GM23248 (cell line): ENCODE results near the gene ARTN. TPM values are rescaled to one million over a fixed set of nuclear protein-coding genes. Genes with fewer than 3 reads are reported as not detected.

Experiments
- DNase-seq: peaks from one replicate; pipeline ENCODE4 v3.0.0-alpha.2; 2015
- H2AFZ ChIP-seq: fragments of 200-600 bp; sonication (generic); 2 replicates; pipeline ENCODE4 v1.6.1; 2016; ENCODE audit warnings: antibody characterized with exemption
- H3F3A ChIP-seq: fragments of 200-600 bp; sonication (generic); 2 replicates; pipeline ENCODE4 v1.6.1; 2016; ENCODE audit warnings: mild to moderate bottlenecking, antibody characterized with exemption, mixed run types; ENCODE audit not compliant: insufficient read depth
- H3K27ac ChIP-seq: fragments of 200-600 bp; sonication (generic); 2 replicates; pipeline ENCODE4 v1.5.1; 2016; ENCODE audit warnings: mild to moderate bottlenecking
- H3K27me3 ChIP-seq: fragments of 200-600 bp; sonication (generic); replicated peaks from 2 replicates; pipeline ENCODE4 v1.6.1; 2016; ENCODE audit warnings: mild to moderate bottlenecking; ENCODE audit not compliant: insufficient read depth
- H3K36me3 ChIP-seq: fragments of 200-600 bp; sonication (generic); 2 replicates; pipeline ENCODE4 v1.6.1; 2016; ENCODE audit warnings: low read depth, mild to moderate bottlenecking
- H3K4me1 ChIP-seq: fragments of 200-600 bp; sonication (generic); 2 replicates; pipeline ENCODE4 v1.6.1; 2016; ENCODE audit warnings: mild to moderate bottlenecking; ENCODE audit not compliant: insufficient read depth
- H3K4me2 ChIP-seq: fragments of 200-600 bp; sonication (generic); one replicate; pipeline ENCODE4 v1.6.1; 2016; ENCODE audit warnings: mild to moderate bottlenecking; ENCODE audit not compliant: unreplicated experiment
- H3K4me3 ChIP-seq: fragments of 200-600 bp; sonication (generic); 2 replicates; pipeline ENCODE4 v1.5.1; 2016; ENCODE audit warnings: mild to moderate bottlenecking
- H3K79me2 ChIP-seq: fragments of 200-600 bp; sonication (generic); 2 replicates; pipeline ENCODE4 v1.6.1; 2016; ENCODE audit warnings: mild to moderate bottlenecking; ENCODE audit not compliant: insufficient read depth
- H3K9ac ChIP-seq: fragments of 200-600 bp; sonication (generic); 2 replicates; pipeline ENCODE4 v1.6.1; 2016; ENCODE audit warnings: mild to moderate bottlenecking
- H3K9me2 ChIP-seq: fragments of 200-600 bp; sonication (generic); 2 replicates; pipeline ENCODE4 v1.6.1; 2016; ENCODE audit warnings: mixed run types, mild to moderate bottlenecking, moderate library complexity; ENCODE audit not compliant: insufficient read depth
- H3K9me3 ChIP-seq: fragments of 200-600 bp; sonication (generic); one replicate; pipeline ENCODE4 v1.6.1; 2017; ENCODE audit warnings: low read depth
- H4K20me1 ChIP-seq: fragments of 200-600 bp; sonication (generic); 2 replicates; pipeline ENCODE4 v1.6.0; 2016; ENCODE audit not compliant: insufficient read depth
- EZH2 ChIP-seq: fragments of 200-600 bp; sonication (generic); IDR thresholded peaks from 2 replicates; pipeline ENCODE4 v1.6.1; 2018; ENCODE audit warnings: antibody characterized with exemption, mild to moderate bottlenecking; ENCODE audit not compliant: insufficient read depth, poor library complexity, severe bottlenecking
- EZH2phosphoT487 ChIP-seq: fragments of 200-600 bp; sonication (generic); IDR thresholded peaks from 2 replicates; pipeline ENCODE4 v1.6.1; 2018; ENCODE audit warnings: antibody characterized with exemption, moderate library complexity, mild to moderate bottlenecking, low read depth; ENCODE audit not compliant: insufficient read depth
- WGBS, 2 experiments: methylation state at CpG; one replicate each; pipeline ENCODE4 v1.1.6; 2015 to 2017; ENCODE audit warnings: low lambda C conversion rate in 2 of 2, low coverage in 1 of 2; ENCODE audit errors: missing lambda C conversion rate in 2 of 2; 5-methylcytosine and 5-hydroxymethylcytosine counted together
- in situ Hi-C: fragments of 300-500 bp; cut with MboI; formaldehyde crosslinking; loops from 2 replicates; pipeline ENCODE4 v1.15.0; 2020
- polyA plus RNA-seq: library from polyadenylated mRNA; unstranded; fragments of >200 nt; fragmentation: Nextera tagmentation; extraction: Ambion mirVana; gene quantifications from 2 replicates; pipeline ENCODE4 v1.2.1, GENCODE V29; 2016
- total RNA-seq: library from RNA; depleted of rRNA; stranded (reverse); fragments of >200 nt; shearing (Covaris generic); gene quantifications from 2 replicates; pipeline ENCODE4 v1.2.3, GENCODE V29; 2014

The ARTN gene
- total and polyA plus RNA-seq, 2 experiments from 2014 or later: 0.11 TPM; not detected in 1

DNA sequence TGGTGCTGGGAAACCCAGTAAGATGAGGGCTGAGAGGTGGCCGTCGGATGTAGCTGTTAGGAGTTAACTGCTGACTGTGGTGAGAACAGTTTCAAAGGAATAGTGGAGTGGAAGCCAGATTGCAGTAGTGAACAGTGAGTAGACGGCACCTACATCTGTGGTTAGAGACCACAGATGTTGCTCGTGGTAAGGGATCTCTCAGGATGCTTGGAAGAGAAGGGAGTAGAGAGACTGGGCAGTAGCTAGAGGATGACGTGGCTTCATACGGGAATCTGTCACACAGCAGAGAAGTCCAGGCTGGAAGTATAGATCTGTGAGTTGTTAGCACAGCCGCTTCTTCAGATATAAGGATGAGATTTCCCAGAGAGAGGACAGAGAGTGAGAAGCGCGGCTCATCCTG lies 7.8 kb upstream of the ARTN start:
- Histone ChIP-seq H3K9me2 (no peaks in the 10 kb centered on the region), H3F3A (peaks cover 24% of the 10 kb centered on the region), H3K36me3 (no peaks in the 10 kb centered on the region), H4K20me1 (no peaks in the 10 kb centered on the region), H3K4me2 (no peak overlapping the region), H2AFZ (no peak overlapping the region), H3K4me1 (peaks cover 32% of the 10 kb centered on the region), H3K27ac (no peak overlapping the region), H3K79me2 (no peaks in the 10 kb centered on the region), H3K4me3 (no peak overlapping the region), H3K9ac (no peak overlapping the region), H3K27me3 (no peaks in the 10 kb centered on the region), H3K9me3 (no peaks in the 10 kb centered on the region)
- 94 to 97% methylated on average over 8 to 9 of the region's 9 CpGs for WGBS, 2 experiments
- TF ChIP-seq EZH2phosphoT487 (no peak), EZH2 (no peak)
- in situ Hi-C loops: loop anchor here (25.0 kb wide), 2 partner anchors 389 to 689 kb away; partner anchors contain the start of gene PTPRF
- no peak for DNase-seq

- Histone ChIP-seq H3K9me3 (no peaks in the 10 kb centered on the region), H3K4me3 (no peak overlapping the region), H3K4me2 (no peak overlapping the region), H3K27me3 (no peaks in the 10 kb centered on the region), H3K27ac (no peak overlapping the region), H3K4me1 (peaks cover 23% of the 10 kb centered on the region), H2AFZ (no peak overlapping the region), H3F3A (peaks cover 6% of the 10 kb centered on the region; the same call in 1 of the 2 replicates), H3K36me3 (no peaks in the 10 kb centered on the region), H3K9me2 (no peaks in the 10 kb centered on the region), H4K20me1 (no peaks in the 10 kb centered on the region), H3K79me2 (no peaks in the 10 kb centered on the region), H3K9ac (no peak overlapping the region)
- no peak for TF ChIP-seq EZH2
- no peak for TF ChIP-seq EZH2phosphoT487
- WGBS, 2 experiments: 97 to 98% methylated on average over 10 of the region's 10 CpGs
- in situ Hi-C loops: loop anchor here (5.0 to 25.0 kb wide), 3 partner anchors 168 to 693 kb away; partner anchors contain the start of gene PTPRF
- peak; percentile 13 for DNase-seq
These were observed 3.2 kb upstream of the ARTN start for GRCh38 chr1:43930168-43930948.

- H3K79me2 ChIP-seq: no peaks in the 10 kb centered on the region
- H3K36me3 ChIP-seq: no peaks in the 10 kb centered on the region
- H3K4me3 ChIP-seq: no peak overlapping the region
- WGBS, 2 experiments: 74 to 81% methylated on average over 4 of the region's 4 CpGs
- peak; percentile 15 for DNase-seq
- H3K9me3 ChIP-seq: no peaks in the 10 kb centered on the region
- peaks cover 6% of the 10 kb centered on the region; the same call in 1 of the 2 replicates for H3F3A ChIP-seq
- H3K4me2 ChIP-seq: no peak overlapping the region
- H3K9ac ChIP-seq: no peak overlapping the region
- H3K27ac ChIP-seq: no peak overlapping the region
- in situ Hi-C loops: loop anchor here (5.0 to 25.0 kb wide), 3 partner anchors 169 to 694 kb away; partner anchors contain the start of gene PTPRF
- no peaks in the 10 kb centered on the region for H3K27me3 ChIP-seq
- H3K9me2 ChIP-seq: no peaks in the 10 kb centered on the region
- no peaks in the 10 kb centered on the region for H4K20me1 ChIP-seq
- H2AFZ ChIP-seq: no peak overlapping the region
- H3K4me1 ChIP-seq: peaks cover 23% of the 10 kb centered on the region
- TF ChIP-seq EZH2phosphoT487: no peak
- TF ChIP-seq EZH2: no peak
These were observed 2.7 kb upstream of the ARTN start for GRCh38 chr1:43930949-43931275.

- Histone ChIP-seq H3K27ac (no peak overlapping the region), H2AFZ (no peak overlapping the region), H3F3A (peaks cover 6% of the 10 kb centered on the region; the same call in 1 of the 2 replicates), H4K20me1 (no peaks in the 10 kb centered on the region), H3K4me1 (peaks cover 23% of the 10 kb centered on the region), H3K9me3 (no peaks in the 10 kb centered on the region), H3K36me3 (no peaks in the 10 kb centered on the region), H3K4me3 (no peak overlapping the region), H3K4me2 (no peak overlapping the region), H3K27me3 (no peaks in the 10 kb centered on the region), H3K9me2 (no peaks in the 10 kb centered on the region), H3K79me2 (no peaks in the 10 kb centered on the region), H3K9ac (no peak overlapping the region)
- 86 to 90% methylated on average over 13 of the region's 13 CpGs for WGBS, 2 experiments
- in situ Hi-C loops: loop anchor here (5.0 to 25.0 kb wide), 3 partner anchors 170 to 695 kb away; partner anchors contain the start of gene PTPRF
- TF ChIP-seq EZH2phosphoT487: no peak
- no peak for TF ChIP-seq EZH2
- no peak for DNase-seq
These were observed 1.6 kb upstream of the ARTN start for GRCh38 chr1:43931711-43932660.
